HFFc6 (cell line): ENCODE measurements around the gene NOS1. TPM values are rescaled to one million over a fixed set of nuclear protein-coding genes. Genes with fewer than 3 reads are reported as not detected.

Experiments used
- DNase-seq: peaks from one replicate; pipeline ENCODE4 v3.0.0-alpha.2; 2018
- H3K27ac Mint-ChIP-seq: 2 replicates; pipeline ENCODE4 v1.8.0; 2020; ENCODE audit warnings: mild to moderate bottlenecking, mixed read lengths
- H3K27me3 Mint-ChIP-seq: 2 replicates; pipeline ENCODE4 v1.8.0; 2021; ENCODE audit warnings: mild to moderate bottlenecking, moderate library complexity, mixed read lengths; ENCODE audit not compliant: insufficient read depth
- H3K36me3 Mint-ChIP-seq: 2 replicates; pipeline ENCODE4 v1.8.0; 2021; ENCODE audit warnings: low read depth, mixed read lengths
- H3K4me1 Mint-ChIP-seq: 2 replicates; pipeline ENCODE4 v1.8.0; 2020; ENCODE audit warnings: low read depth, mixed read lengths
- H3K4me3 Mint-ChIP-seq: 2 replicates; pipeline ENCODE4 v1.8.0; 2020; ENCODE audit warnings: mild to moderate bottlenecking, moderate library complexity, mixed read lengths
- H3K9me3 Mint-ChIP-seq: 2 replicates; pipeline ENCODE4 v1.8.0; 2020; ENCODE audit warnings: mild to moderate bottlenecking, mixed read lengths
- CTCF ChIP-seq: fragments of 200-600 bp; sonication (generic); IDR thresholded peaks from 2 replicates; pipeline ENCODE4 v1.5.0; 2021; ENCODE audit warnings: antibody characterized with exemption, mild to moderate bottlenecking
- total RNA-seq, 6 experiments: library from RNA; stranded (reverse); fragmentation: NEBNext Ultra II Directional; extraction: Animal tissue kit (Norgen Biotek cat#: 25700); gene quantifications; 2 replicates in 1 of 6; 3 replicates in 5 of 6; pipeline ENCODE4 v1.2.3, GENCODE V29; 2021

Gene NOS1
- total RNA-seq, 6 experiments from 2014 or later = not detected

- no peak for TF ChIP-seq CTCF
- H3K27ac Mint-ChIP-seq = no peak overlapping the region
- H3K36me3 Mint-ChIP-seq = no peaks in the 10 kb centered on the region
- H3K9me3 Mint-ChIP-seq = no peaks in the 10 kb centered on the region
- H3K27me3 Mint-ChIP-seq = peaks cover 34% of the 10 kb centered on the region
- no peak for DNase-seq
- H3K4me3 Mint-ChIP-seq = no peak overlapping the region
- no peaks in the 10 kb centered on the region for H3K4me1 Mint-ChIP-seq
These were observed 148.1 kb downstream of the NOS1 start for GRCh38 chr12:117213295-117213808.

- H3K9me3 Mint-ChIP-seq = no peaks in the 10 kb centered on the region
These were observed 148.7 kb downstream of the NOS1 start for GRCh38 chr12:117212563-117213190.

GRCh38 chr12:117210266-117210918 lies 151.0 kb downstream of the NOS1 start:
- Mint-ChIP-seq H3K4me1 (no peaks in the 10 kb centered on the region), H3K27me3 (peaks cover 39% of the 10 kb centered on the region), H3K4me3 (no peak overlapping the region), H3K27ac (no peak overlapping the region), H3K9me3 (no peaks in the 10 kb centered on the region), H3K36me3 (no peaks in the 10 kb centered on the region)
- no peak for DNase-seq
- no peak for TF ChIP-seq CTCF

More at GRCh38 chr12:117212563-117213190, 148.7 kb downstream of the NOS1 start:
- peaks cover 34% of the 10 kb centered on the region for H3K27me3 Mint-ChIP-seq
- peak; percentile 51 for DNase-seq
- H3K4me3 Mint-ChIP-seq = no peak overlapping the region
- TF ChIP-seq CTCF = peak; percentile 94
- no peaks in the 10 kb centered on the region for H3K4me1 Mint-ChIP-seq
- H3K36me3 Mint-ChIP-seq = no peaks in the 10 kb centered on the region
- no peak overlapping the region for H3K27ac Mint-ChIP-seq

- H3K27me3 Mint-ChIP-seq = peaks cover 42% of the 10 kb centered on the region
- no peaks in the 10 kb centered on the region for H3K4me1 Mint-ChIP-seq
- H3K4me3 Mint-ChIP-seq = no peak overlapping the region
- no peaks in the 10 kb centered on the region for H3K9me3 Mint-ChIP-seq
- no peak for TF ChIP-seq CTCF
- no peak overlapping the region for H3K27ac Mint-ChIP-seq
- H3K36me3 Mint-ChIP-seq = no peaks in the 10 kb centered on the region
- DNase-seq = no peak
These were observed 151.8 kb downstream of the NOS1 start for GRCh38 chr12:117209626-117210025.

- Mint-ChIP-seq H3K36me3 (no peaks in the 10 kb centered on the region), H3K4me1 (no peaks in the 10 kb centered on the region), H3K4me3 (no peak overlapping the region), H3K27ac (no peak overlapping the region), H3K9me3 (no peaks in the 10 kb centered on the region), H3K27me3 (peaks cover 49% of the 10 kb centered on the region)
- no peak for TF ChIP-seq CTCF
- no peak for DNase-seq
These were observed 152.5 kb downstream of the NOS1 start for GRCh38 chr12:117208811-117209455.
